ENCODE data around the gene PRCP.

- TF ChIP-seq CTCF (conservative IDR thresholded peaks at IDR 0.05; ENCODE audit: low read depth, low read length): no peak
- TF ChIP-seq EZH2 (IDR thresholded peaks at IDR 0.05; ENCODE audit: low read length, unreplicated experiment): no peak
Measured at GRCh38 chr11:82890936-82891335, 9.3 kb downstream of the PRCP start.

All from PC-3 (cell line).